Measurements from ENCODE around the gene RHBDD2. TPM values are rescaled to one million over a fixed set of nuclear protein-coding genes. Genes with fewer than 3 reads are reported as not detected.

Gene RHBDD2
- total and polyA plus RNA-seq, 10 of the 15 experiments (the other 5 are each of a cell fraction or from before 2014, with no cell fraction given), result 3.9 to 39.8 (median 16.9) TPM

- TF ChIP-seq MEF2B (IDR thresholded peaks at IDR 0.05; ENCODE audit: partially characterized antibody, poor library complexity, severe bottlenecking) (peak; percentile 36), POLR2A (IDR thresholded peaks at IDR 0.05; ENCODE audit: low read depth, low read length) (peak; percentile 100), NR2F1 (conservative IDR thresholded peaks at IDR 0.05) (peak; percentile 85), BCL11A (IDR thresholded peaks at IDR 0.05; ENCODE audit: low read depth, low read length) (peak; percentile 42; the same call in 1 of the 2 replicates), POU2F2 (IDR thresholded peaks at IDR 0.05; ENCODE audit: borderline replicate concordance, low read depth, low read length) (peak; percentile 96), EGR1 (IDR thresholded peaks at IDR 0.05; ENCODE audit: borderline replicate concordance in 1 of 2, low read depth in 2 of 2, low read length in 2 of 2) (peak; percentile 39 to 89), RBBP5 (conservative IDR thresholded peaks at IDR 0.05) (no peak), IRF4 (IDR thresholded peaks at IDR 0.05; ENCODE audit: low read depth, low read length) (0 out of 2 replicates have a peak, but pooled peaks have one; percentile 39), MLLT1 (IDR thresholded peaks at IDR 0.05) (no peak), CUX1 (IDR thresholded peaks at IDR 0.05; ENCODE audit: insufficient replicate concordance, low read depth, low read length) (no peak), BHLHE40 (IDR thresholded peaks at IDR 0.05; ENCODE audit: borderline replicate concordance in 1 of 2, low read depth in 2 of 2, low read length in 1 of 2) (peak; percentile 99 to 100), CBFB (IDR thresholded peaks at IDR 0.05; ENCODE audit: low read depth) (peak; percentile 66), PRDM15 (CRISPR knock-in tag; IDR thresholded peaks at IDR 0.05) (no peak), TCF3 (IDR thresholded peaks at IDR 0.05; ENCODE audit: borderline replicate concordance, insufficient read depth, low read depth, low read length) (peak; percentile 96), KLF5 (IDR thresholded peaks at IDR 0.05; ENCODE audit: partially characterized antibody) (peak; percentile 100), HDAC2 (IDR thresholded peaks at IDR 0.05) (no peak), JUNB (IDR thresholded peaks at IDR 0.05) (no peak), ASH2L (IDR thresholded peaks at IDR 0.05; ENCODE audit: borderline replicate concordance, low read depth) (no peak), SIX5 (IDR thresholded peaks at IDR 0.05; ENCODE audit: low read depth, low read length, severe bottlenecking) (peak; percentile 68), GABPA (IDR thresholded peaks at IDR 0.05; ENCODE audit: low read depth) (no peak), CBX5 (IDR thresholded peaks at IDR 0.05; ENCODE audit: low read depth) (no peak; the same call in 1 of the 2 replicates)
These were observed 36.0 kb downstream of the RHBDD2 start, which contains the start of gene POR (continued) for GRCh38 chr7:75914655-75915415.

Data from GM12878 (cell line).